ENCODE data around the gene METAP1D.

DNA sequence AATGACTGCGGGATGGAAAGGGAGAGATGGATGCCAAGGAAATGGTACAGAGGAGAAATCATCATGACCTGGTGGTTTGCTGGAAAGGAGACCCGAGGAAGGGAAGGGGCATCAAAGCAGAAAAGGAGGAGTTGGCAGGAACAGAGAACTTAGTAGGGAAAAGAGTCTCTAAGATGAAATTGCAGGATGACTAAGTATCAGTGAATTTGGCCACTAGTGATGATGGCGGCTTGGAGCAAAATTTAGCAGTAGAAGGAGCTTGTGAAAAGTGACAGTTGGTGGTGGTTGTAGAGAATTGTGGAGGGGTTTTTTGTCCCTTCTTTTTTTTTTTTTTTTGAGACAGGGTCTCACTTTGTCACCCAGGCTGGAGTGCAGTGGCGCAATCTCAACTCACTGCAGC, 10.1 kb downstream of the METAP1D start:
- TF ChIP-seq, protein P1, sequence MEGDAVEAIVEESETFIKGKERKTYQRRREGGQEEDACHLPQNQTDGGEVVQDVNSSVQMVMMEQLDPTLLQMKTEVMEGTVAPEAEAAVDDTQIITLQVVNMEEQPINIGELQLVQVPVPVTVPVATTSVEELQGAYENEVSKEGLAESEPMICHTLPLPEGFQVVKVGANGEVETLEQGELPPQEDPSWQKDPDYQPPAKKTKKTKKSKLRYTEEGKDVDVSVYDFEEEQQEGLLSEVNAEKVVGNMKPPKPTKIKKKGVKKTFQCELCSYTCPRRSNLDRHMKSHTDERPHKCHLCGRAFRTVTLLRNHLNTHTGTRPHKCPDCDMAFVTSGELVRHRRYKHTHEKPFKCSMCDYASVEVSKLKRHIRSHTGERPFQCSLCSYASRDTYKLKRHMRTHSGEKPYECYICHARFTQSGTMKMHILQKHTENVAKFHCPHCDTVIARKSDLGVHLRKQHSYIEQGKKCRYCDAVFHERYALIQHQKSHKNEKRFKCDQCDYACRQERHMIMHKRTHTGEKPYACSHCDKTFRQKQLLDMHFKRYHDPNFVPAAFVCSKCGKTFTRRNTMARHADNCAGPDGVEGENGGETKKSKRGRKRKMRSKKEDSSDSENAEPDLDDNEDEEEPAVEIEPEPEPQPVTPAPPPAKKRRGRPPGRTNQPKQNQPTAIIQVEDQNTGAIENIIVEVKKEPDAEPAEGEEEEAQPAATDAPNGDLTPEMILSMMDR (IDR thresholded peaks at IDR 0.05) = no peak
- TF ChIP-seq EZH2 (IDR thresholded peaks at IDR 0.05) = no peak
- no peak for TF ChIP-seq EZH2phosphoT487 (IDR thresholded peaks at IDR 0.05)

Measured in neural progenitor cell (in vitro differentiated cells).